Measurements from ENCODE around the gene PGC.

Gene PGC

DNA sequence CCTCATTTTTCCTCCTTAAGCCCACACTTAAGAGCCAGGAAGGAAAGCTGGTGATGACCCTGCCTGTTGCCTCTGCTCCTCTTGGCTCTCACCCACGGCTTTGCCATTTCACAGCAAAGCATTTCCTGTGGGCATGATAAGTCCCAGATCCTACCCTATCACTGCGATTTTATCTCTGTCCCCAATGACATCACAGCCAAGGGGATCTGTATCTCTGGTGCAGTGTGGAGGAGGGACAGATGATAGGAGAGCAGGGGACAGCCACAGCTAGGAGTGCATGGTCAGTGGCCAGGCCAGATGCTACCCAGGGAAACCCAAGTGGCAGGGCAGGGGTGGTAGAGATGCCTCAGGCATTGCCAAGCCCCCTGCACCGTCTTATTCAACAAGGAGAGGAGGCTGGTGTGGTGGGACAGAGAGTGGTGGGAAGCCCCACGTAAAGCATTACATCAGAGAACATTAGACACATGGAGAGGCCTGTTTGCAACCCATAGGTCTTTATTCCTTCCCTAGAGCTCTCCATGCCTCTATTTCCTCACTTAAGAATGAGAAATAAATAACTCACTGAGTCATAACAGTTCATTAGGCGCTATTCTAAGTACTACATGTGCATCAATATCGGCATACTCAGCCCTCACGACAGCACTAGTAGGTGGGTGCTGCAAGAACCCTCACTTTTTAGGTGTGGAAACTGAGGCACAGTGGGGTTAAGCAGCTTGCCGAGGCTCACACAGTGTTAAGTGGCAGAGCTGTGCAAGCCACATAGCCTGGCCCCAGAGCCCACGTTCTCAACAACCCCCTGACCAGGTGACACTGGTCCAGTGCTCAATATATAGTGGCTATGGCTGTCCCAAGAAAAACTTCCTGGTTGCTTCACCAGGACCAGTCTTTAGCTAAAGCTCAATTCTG lies 16.4 kb downstream of the PGC start:
- DNase-seq (ENCODE audit: low read depth): no peak

DNA sequence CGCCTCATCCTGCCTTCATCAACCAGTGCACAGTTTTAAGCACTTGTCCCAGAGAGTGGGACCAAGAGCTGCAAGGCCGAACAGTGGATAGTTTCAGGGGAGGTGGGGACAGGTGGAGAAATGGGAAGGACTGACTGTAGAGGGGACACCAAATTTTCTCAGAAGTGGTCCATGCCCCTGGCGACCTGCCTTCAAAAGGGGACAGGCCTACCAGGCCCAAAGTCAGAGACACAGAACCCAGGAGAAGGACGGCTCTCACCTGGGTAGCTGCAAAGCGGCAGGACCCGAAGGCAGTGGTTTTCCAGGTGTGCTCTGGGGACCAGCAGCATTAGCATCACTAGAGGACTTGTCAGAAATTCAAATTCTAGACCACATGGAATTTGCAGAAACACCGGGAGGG lies 17.6 kb downstream of the PGC start:
- no peak for DNase-seq (ENCODE audit: low read depth)

DNA sequence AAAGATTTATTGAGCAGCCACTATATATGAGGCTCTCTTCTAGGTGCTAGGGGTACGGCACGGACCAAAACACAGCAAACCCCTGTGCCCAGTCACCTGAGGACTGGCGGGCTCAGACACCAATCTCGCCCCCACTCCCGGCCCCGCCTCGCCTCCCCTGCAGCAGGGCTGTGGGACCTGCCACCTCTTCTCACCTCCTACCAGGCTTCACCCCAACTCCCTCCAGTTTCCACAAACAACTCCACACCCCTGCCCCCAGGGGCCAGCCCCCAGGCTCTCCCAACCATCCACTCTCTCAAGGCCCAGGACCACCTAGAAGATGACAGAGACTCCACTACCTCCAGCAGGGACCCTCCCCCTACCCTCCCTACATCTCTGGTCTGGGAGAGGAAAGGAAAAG lies 18.2 kb downstream of the PGC start:
- no peak for DNase-seq (ENCODE audit: low read depth)

DNA sequence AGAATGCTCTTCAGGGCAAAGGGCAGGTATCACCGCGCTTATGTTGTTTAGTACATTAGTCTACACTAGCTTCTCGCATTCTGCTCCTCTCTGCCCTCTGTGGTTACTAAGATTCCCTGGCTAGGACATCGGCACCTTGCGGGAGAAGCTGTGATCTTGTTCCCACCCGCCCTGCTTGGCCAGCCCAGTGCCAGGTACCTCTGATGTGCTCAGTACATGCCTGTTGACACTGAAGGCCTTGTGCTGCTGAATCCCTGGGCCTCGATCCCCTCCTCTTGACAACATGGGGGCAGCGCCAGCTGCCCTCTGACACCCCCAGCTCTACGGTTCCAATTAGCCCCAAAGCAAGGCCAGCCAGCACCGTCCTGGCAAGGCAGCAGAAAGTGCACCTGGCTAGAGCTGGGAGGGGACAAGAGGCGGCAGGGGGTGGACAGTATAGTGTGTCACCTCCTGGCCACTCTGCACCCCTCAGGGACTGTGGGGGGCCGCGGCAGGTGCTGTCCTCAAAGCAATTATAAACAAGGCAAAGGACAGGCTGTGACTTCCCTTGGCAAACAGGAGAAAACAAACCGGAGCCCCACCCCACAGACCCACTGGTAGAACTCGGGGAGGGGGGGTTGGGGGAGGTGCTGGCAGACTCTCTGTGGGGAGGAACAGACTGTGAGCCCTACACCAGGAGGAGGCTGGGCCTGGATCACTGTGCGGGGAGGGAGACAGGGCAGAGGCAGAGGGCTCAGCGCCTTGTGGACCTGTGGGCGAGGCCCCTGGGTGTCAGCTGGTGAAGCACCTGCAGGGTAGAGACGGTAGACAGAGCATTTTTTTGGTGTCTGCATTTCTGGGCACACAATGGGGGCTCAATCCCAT lies 18.9 kb downstream of the PGC start:
- no peak for DNase-seq (ENCODE audit: low read depth)

DNA sequence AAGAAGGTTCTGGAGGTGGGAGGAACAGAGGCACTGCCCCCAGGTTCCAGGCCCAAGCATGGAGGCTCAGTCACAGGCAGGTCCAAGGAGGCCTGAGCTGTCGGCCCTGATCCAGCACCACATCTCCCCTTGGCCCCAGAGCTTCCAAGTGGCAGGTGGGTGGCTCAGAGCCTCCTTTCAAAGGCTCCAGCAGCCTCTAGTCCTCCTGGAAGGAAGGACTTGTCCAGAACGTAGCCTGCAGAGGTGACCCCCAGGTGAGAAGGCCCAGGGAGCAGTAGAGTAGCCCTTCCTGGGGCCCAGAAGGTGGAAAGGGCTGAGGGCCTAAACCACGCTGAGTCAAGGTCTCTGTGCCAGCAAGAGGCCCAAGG lies 19.5 kb downstream of the PGC start:
- DNase-seq (ENCODE audit: low read depth): no peak

DNA sequence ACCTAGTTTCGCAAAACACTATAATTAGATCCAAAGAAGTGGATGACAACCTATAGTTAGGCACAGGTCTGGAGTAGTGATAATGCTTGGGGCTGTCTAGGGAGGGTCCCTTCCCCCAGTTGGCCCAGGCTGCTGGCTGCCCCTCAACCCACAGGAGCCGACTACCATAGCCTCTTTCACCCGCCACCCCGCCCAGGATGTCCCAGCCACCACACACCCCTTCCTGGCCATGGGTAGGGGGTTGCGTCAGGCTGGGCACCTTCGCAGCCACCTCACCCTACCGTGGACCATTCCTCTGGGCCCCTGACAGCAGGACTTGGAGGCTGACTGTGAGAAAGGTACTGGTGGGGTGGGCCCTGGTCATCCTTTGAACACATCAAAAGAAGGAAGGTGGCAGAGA lies 20.3 kb downstream of the PGC start:
- no peak for DNase-seq (ENCODE audit: low read depth)

DNA sequence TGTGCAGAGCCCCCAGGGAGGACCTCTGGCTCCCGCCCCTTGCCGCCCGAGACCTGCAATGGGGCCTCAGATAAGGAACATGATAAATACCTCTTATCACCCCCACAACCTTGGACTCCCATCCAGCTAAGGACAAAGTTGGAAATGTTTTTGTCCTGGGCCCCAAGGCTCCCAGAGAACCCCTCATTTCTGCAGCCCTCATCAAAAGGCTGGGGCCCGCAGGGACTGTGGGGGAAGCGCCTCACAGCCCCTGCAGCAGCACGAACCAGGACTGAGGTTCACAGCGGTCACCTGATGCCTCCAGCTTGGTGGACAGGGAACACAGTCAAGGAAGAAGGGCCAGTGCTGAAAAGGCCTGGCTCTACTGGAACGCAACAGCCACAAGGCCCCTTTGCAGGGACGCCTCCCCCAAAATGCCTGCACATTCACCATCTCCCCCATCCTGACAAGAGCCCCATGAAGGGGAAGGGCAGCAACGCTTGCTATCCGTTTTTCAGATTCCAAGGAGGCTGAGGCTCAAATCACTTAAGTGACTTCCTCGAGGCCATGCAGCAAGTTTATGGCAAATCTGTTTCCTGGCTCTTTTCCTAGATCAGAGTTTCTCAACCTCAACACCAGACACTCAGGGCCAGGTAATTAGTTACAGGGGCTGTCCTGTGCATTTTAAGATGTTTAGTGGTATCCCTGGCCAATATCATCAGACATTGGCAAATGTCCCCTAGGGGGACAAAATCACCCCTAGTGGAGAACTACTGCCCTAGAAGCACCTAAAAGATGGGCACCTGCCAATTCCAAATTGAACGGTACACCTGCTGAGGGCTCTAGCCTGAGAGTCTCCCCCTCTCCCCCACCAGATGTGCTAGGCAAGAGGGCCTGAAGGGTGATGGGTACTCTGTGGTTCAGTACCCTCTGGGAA lies 22.4 kb downstream of the PGC start:
- no peak for DNase-seq (ENCODE audit: low read depth)

DNA sequence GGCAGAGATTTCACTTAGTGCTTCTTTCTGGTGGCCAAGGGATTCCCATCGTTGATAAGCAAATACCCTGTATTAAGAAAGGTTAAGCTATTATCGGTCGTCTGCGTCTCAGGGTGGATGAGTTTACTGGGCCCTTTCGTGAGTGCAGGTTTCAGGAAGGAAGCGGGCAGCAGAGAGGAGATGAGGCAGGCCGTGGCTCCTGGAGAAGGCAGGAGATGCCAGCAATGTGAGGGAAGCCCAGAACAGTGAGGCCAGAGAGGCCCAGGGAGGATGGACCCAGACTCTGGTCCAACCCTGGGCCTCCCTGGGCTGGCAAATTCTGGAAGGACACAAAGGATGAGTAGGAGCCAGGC lies 23.0 kb downstream of the PGC start:
- DNase-seq (ENCODE audit: low read depth): no peak

DNA sequence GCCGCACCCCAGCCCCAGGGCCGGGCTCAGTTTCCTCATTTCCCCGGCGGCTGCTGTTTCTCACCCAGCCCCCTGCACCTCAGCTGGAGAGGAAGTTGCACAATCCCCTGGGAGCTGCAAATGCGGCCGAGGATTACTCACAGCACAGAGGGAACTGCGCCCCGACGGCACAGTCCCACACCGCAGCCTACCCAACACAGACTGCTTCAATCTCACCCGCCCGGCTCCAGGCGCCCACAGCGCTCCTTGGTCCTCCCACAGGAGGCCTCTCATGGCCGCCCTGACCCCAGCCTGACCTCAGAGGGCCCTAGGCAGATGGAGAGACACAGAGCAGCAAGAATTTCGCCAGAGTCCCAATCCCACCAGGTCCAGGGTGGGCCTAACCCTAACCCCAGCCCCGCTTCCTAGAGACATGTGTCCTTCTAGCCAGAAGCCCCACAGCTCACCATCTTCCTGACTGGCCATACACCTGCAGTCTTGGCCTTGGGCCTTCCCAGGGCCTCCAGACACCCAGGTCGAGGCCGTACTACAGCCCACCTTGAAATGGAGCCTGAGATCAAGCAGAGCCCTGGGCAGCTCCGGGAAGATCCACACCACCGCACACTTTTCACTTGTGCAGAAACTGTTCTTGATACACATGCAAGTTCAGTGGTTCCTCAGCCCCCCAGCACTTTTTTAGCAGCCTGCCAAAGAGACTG lies 23.5 kb downstream of the PGC start:
- DNase-seq (ENCODE audit: low read depth): no peak

DNA sequence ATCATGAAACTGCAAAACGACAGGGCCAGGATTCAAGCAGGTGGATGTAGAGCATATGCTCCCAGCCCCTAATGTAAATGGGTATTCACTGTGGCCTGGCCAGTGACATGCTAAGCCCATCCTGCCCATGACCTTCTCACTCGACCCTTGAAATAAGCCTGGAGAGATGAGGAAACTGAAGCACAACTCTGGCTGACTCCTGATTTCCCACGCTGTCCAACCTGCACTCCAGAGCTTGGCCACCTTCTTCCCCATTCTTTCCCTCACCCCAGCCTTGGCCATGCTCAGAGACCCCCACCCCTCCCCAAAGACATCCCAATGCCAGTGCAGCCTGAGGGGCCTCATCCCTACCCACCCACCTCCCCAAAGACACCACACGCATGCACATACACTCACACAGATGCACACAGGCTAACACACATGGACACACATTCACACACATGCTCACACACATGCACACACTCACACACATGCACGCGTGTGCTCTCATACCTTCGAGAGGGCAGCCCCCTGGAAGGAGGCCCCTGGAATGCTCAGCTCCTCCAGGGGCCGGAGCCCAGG lies 24.1 kb downstream of the PGC start:
- DNase-seq (ENCODE audit: low read depth): no peak

DNA sequence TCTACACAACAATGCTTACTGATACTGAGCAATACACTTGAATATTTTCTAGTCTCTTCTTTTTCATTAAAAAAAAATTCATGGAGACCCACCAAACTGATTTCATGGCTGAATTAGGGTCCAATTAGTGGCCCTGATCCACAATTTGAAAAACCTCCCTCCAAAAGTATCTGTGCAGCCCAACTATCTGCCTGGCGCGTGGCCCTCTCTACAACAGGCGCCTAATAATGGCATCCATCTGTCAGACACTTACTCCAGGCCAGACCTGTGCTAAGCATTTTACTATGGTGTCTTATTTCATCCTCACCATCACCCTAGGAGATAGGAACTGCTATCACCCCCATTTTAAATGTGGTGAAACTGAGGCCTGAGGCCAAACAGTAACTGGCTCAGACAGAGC lies 25.8 kb downstream of the PGC start:
- DNase-seq (ENCODE audit: low read depth): no peak

DNA sequence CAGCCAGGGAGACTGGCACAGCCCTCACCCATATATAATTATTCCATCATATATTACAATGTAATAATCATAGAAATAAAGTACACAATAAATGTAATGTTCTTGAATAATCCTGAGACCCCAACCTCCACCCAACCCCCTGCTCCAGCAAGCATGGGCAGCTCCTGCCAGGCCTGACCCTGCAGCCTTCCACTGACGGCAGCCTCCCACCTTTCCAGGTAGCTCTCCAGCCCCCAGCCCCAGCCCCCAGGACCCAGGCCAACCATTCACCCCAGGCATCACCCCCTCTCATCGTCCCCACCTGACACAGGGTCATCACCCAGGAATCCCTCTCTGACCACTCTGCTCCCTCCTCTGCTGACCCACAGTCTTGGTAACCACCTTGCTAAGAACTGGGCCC lies 26.4 kb downstream of the PGC start:
- no peak for DNase-seq (ENCODE audit: low read depth)

DNA sequence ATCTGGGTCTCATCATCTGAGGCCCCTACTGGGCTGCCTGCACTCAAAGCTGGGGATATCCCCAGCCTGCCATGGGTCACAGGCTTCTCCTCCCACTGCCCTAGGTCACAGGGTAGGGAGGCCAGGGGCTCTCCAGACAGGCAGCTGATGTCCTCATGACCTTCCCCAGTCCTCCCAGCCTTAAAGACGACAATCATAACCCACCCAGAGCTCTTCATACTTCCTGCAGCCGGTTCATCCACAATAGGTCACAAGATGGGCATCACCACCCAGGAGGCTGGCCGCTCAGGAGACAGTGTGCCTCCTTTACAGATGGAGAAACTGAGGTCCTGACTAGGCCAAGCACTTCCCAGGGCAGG lies 27.0 kb downstream of the PGC start:
- no peak for DNase-seq (ENCODE audit: low read depth)

DNA sequence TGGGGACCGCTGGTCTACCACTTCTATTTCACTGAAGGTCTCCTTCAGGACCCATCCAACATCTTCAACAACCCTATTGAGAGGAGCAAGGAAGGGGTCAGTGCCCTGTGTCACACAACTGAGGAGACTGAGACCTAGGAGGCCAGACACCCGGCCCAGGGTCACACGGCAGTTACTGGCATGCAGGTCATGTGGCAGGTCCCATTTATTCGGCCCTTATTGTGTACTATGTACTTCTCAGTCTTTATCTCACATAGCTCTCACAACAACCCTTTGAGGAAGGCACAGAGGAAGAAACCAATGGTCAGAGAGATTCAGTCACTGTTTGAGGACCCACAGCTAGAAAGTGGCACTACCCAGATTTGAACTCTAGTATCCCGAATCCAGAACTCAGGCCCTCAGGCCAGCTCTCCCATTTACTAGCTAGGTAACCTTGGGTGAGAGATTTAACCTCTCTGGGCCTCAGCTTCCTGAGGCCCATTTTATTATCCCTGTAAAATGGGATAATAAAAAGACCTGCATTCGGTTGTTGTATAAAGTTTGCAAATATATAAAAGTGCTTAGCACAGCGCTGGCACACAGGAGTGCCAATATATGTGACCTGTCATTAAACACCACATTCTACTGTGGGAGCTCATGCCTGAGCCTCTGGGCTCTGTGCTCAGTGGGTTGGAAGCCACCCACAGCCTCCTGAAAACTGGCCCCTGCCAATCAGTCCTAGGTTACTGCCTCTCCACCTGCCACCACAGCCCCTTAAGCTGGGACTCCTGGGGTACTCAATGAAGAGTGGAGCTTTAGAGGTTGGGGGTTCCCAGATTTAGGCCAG lies 27.5 kb downstream of the PGC start:
- DNase-seq (ENCODE audit: low read depth): no peak

DNA sequence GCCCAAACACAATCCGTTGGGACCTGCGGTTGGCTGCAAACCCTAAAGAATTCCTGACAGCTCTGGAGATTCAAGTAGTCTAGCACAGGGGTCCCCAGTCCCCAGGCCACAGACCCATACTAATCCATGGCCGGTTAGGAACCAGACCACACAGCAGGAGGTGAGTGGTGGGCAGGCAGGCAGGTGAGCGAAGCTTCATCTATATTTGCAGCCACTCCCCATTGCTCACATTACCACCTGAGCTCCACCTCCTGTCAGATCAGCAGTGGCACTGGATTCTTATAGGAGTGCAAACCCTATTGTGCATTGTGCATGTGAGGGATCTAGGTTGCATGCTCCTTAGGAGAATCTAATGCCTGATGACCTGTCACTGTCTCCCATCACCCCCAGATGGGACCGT lies 28.4 kb downstream of the PGC start:
- DNase-seq (ENCODE audit: low read depth): no peak

DNA sequence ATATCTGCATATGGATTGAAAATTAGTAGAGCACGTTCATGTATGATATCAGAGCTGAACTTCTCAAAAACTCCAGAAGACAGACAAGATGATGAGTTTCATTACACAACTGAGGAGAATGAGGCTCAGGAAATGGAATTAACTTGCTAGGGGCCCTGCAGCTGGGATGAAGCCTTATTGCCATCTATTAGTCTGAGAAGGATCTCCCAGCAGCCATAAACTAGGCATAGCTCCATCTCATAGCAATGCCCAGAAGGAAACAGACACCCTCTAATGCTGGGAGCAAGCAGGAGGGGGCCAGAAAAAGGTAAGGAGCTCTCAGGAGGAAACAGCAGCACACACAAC lies 29.8 kb downstream of the PGC start:
- DNase-seq (ENCODE audit: low read depth): no peak

DNA sequence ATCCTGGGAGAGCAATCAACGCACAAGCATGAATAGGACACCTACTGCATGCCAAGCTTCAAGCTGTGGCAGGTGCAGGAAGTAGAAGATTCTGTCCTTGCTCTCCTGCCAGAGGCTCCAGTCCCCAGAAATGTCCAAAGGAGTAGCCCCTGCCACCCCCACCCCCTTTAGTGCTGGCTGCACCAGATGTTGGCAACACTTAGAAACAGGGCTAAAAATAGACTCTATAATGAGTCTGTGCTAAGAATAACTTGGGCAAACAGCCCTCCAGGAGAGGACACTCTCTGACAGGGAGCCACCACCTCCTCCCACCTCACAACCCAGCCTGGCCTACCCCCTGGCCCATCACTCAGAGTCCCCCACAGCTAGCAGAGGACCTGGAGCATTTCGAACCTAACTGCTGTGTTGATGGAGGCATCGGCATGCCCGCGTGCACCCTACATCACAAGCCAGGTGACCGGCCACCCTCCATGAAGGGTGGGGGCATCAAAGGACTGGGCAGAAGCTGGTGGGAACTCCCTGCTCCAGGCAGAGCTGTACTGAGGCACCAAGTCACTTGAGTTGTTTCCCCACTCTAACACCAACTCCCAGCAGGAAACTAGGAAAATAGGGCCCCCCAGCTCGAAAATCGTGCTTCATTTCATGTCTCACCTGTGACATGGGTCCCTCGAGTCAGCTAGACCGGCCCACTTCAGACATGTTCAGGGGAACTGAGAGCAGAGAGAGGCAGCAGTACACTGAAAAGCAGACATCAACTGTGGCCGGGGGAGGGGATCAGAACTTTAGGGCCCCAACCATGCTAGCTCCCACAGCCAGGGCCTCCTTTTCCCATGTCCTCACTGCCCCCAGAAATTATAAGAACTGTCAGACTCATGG lies 30.4 kb downstream of the PGC start:
- DNase-seq (ENCODE audit: low read depth): no peak

DNA sequence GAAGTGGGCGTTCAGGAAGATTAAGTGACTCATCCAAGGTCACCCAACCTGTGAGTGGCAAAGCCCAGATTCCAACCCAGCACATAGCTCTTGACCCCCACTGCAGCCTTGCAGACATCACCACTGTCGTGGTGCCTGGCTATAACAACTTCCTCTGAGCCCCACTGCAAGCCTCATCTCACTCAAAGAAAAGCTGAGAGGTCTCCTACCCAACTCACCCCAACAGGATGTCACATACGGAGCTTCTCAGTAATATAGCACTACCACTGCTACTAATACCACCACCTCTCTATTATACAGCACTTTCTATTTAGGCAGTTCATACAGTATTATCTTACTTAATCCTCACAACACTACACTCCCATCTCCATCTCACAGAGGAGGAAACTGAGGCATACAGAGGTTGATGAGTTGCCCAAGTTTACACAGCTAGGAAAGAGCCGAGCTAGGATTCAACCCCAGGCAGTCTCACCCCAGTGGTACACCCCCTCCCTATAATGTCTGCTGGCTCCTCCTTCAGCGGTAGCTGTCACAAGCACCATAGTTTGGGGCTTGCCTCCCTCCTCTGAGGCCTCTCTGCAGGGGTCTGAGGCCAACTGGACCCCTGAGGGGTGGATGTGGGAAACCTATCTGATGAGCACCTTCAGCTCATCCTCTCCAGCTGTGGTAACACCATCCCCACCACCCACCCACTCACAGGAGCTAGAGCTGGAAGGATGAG lies 31.2 kb downstream of the PGC start:
- DNase-seq (ENCODE audit: low read depth): no peak

All from HS-5 (cell line).